ENCODE data around the gene ANKRD45.
A peak's percentile ranks its signal among the peaks of the same experiment; 100 is the strongest.

Gene ANKRD45

GRCh38 chr1:173669491-173669941 is at the start of gene ANKRD45:
TSS of gene ANKRD45 (minus strand) at chr1:173669851. CDS start at chr1:173659418, 10,433 bp downstream.
- H3K27ac ChIP-seq, result no peak within 1 kb of the TSS
- no peak for TF ChIP-seq ZFX (IDR thresholded peaks at IDR 0.05; ENCODE audit: borderline replicate concordance)
- no peak for TF ChIP-seq CTCF (IDR thresholded peaks at IDR 0.05)

- no peak overlapping the region for H3K27ac ChIP-seq
- TF ChIP-seq CTCF (IDR thresholded peaks at IDR 0.05), result no peak
Observed at GRCh38 chr1:173717238-173717637, 47.6 kb upstream of the ANKRD45 start.

- peak overlapping the region; percentile 83 for H3K27ac ChIP-seq
- no peak for TF ChIP-seq CTCF (IDR thresholded peaks at IDR 0.05)
- no peak for TF ChIP-seq ZFX (IDR thresholded peaks at IDR 0.05; ENCODE audit: borderline replicate concordance)
Observed at GRCh38 chr1:173715538-173715844, 45.8 kb upstream of the ANKRD45 start.

DNA sequence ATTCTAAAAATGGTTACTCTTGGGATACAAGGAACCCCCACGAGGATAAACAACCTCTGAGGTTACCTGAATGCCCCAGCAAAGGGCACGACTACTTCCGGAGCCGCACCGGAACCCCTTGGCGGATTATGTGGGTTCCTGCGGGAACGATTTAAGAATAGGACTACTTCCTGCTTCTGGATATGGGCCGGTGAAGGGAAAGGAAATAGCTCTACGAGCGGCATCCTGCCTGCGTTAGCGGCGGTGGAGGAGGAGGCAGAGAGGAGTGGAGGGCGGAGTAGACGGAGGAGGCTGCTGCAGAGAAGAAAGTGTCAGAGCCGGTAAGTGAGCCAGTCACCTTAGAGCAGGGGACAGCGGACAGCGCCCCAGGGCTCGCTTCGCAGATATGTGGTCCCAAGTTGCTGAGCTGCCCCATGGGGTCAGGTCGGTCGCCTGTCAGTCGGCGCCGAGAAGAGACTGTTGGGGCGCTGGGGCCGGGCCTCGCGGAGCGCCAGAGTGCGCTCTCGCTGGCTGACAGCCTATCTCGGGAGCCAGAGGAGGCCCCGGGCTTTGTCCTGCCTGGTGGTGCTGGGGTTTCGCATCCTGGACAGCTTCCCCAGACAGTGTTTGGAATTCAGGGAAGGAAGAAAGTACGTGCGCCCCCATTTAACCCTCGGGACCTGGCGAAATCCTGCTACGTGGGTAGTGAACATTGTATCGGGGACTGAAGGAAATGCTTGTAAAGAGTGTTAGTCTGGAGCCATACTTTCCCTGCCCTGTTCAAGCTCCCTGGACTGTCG is 45.3 kb upstream of the ANKRD45 start, which contains the start of gene KLHL20:
Gene KLHL20, plus strand, starts transcription at position 223 of the 779 bp plus-strand sequence. CDS start 1,063 bp downstream, outside the sequence.
- H3K27ac ChIP-seq, result peak within 1 kb of the TSS; percentile 83
- TF ChIP-seq CTCF (IDR thresholded peaks at IDR 0.05), result no peak
- TF ChIP-seq ZFX (IDR thresholded peaks at IDR 0.05; ENCODE audit: borderline replicate concordance), result no peak

DNA sequence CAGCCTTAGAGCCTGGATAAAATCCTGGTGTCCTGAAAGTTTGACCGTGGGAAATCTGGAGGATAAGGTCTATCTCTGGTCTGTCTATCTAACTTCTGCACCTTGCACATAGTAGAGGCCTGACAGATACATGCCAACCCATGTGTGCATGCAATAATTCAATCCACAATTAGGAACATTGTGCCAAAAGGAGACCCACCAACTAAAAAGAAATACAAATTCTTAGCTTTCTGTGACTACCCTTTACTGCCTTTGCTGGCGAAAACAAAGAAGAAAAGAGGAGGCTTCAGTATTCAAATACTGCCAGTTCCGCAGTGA is 44.7 kb upstream of the ANKRD45 start:
- TF ChIP-seq CTCF (IDR thresholded peaks at IDR 0.05) (no peak), ZFX (IDR thresholded peaks at IDR 0.05; ENCODE audit: borderline replicate concordance) (no peak)
- H3K27ac ChIP-seq, result peak overlapping the region; percentile 83

DNA sequence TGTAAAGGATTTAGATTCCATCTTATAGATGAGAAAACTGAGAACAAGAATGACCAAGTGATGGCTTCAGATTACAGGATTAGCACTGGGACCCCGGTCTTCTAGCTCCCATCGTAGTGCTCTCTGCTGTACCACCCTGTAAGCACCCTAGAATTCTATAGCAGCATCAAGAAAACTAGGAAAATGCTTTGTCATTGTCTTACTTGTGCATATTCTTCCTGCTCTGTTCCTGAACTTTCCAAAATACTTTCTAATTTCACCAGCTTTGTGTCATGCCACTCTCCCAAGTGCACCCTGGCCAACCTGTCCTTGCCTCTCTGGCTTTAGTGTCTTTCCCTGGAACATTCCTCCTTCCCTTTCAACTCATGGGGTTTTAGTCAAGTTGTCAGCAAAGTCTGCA is 39.1 kb upstream of the ANKRD45 start:
- TF ChIP-seq CTCF (IDR thresholded peaks at IDR 0.05) (no peak), ZFX (IDR thresholded peaks at IDR 0.05; ENCODE audit: borderline replicate concordance) (no peak)
- no peak overlapping the region for H3K27ac ChIP-seq

DNA sequence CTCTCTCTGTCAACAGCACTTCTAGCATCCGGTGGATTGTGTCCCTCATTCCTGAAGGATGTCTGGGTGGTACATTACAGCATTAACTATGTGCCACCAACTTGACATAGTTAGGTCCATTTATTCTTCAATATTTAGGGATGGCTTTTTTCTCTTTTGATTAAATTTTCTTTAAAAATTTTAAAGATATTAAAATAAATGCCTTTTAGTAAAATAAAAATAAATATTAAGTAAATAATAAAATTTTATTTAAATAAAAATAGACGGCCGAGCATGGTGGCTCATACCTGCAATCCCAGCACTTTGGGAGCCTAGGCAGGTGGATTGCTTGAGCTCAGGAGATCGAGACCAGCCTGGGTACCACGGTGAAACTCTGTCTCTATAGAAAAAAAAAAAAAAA is 35.5 kb upstream of the ANKRD45 start:
- no peak overlapping the region for H3K27ac ChIP-seq
- no peak for TF ChIP-seq CTCF (IDR thresholded peaks at IDR 0.05)
